ENCODE measurements around the gene TMEM229A. TPM values are rescaled to one million over a fixed set of nuclear protein-coding genes. Genes with fewer than 3 reads are reported as not detected.
A peak's percentile ranks its signal among the peaks of the same experiment; 100 is the strongest.
"Not testable (repeated sequence)": the region's sequence is repeated elsewhere in the genome, so short reads cannot be mapped to it uniquely, and the experiment has no call there.

The TMEM229A gene
- polyA plus RNA-seq, 1 donor, result 3.7 TPM

- DNase-seq, result no peak
Observed at GRCh38 chr7:124033807-124034753, 1.2 kb upstream of the TMEM229A start.

GRCh38 chr7:124033095-124033806 lies 384 bp upstream of the TMEM229A start:
- H3K4me3 ChIP-seq (ENCODE audit: low read length), result peak overlapping the region; percentile 55
- no peaks in the 10 kb centered on the region for H3K9me3 ChIP-seq (ENCODE audit: control insufficient read depth, low read depth, low read length)
- H3K36me3 ChIP-seq (ENCODE audit: control insufficient read depth, insufficient read depth, low read length), result no peaks in the 10 kb centered on the region
- no CpG with 5 or more reads among the region's 70 CpGs for WGBS (ENCODE audit: insufficient coverage, low lambda C conversion rate)
- DNase-seq, result peak in 1 of 2 donors; percentile 57
- peak overlapping the region; percentile 68 for H3K27ac ChIP-seq (ENCODE audit: low read length)
- peaks cover 17% of the 10 kb centered on the region for H3K4me1 ChIP-seq (ENCODE audit: control insufficient read depth, insufficient read depth, low read length)
- peaks cover 4% of the 10 kb centered on the region for H3K27me3 ChIP-seq (ENCODE audit: control insufficient read depth, insufficient read depth, low read length)

More at GRCh38 chr7:124033807-124034753, 1.2 kb upstream of the TMEM229A start:
- H3K9me3 ChIP-seq (ENCODE audit: control insufficient read depth, low read depth, low read length), result no peaks in the 10 kb centered on the region
- H3K27me3 ChIP-seq (ENCODE audit: control insufficient read depth, insufficient read depth, low read length), result peaks cover 4% of the 10 kb centered on the region
- peaks cover 22% of the 10 kb centered on the region for H3K4me1 ChIP-seq (ENCODE audit: control insufficient read depth, insufficient read depth, low read length)
- H3K4me3 ChIP-seq (ENCODE audit: low read length), result peak overlapping the region; percentile 55
- H3K36me3 ChIP-seq (ENCODE audit: control insufficient read depth, insufficient read depth, low read length), result no peaks in the 10 kb centered on the region
- 81% methylated on average over 6 of the region's 16 CpGs for WGBS (ENCODE audit: insufficient coverage, low lambda C conversion rate)
- peak overlapping the region; percentile 68 for H3K27ac ChIP-seq (ENCODE audit: low read length)

- peaks cover 4% of the 10 kb centered on the region for H3K27me3 ChIP-seq (ENCODE audit: control insufficient read depth, insufficient read depth, low read length)
- H3K27ac ChIP-seq (ENCODE audit: low read length), result peak overlapping the region; percentile 90
- H3K36me3 ChIP-seq (ENCODE audit: control insufficient read depth, insufficient read depth, low read length), result no peaks in the 10 kb centered on the region
- peak overlapping the region; percentile 86 for H3K4me3 ChIP-seq (ENCODE audit: low read length)
- H3K9me3 ChIP-seq (ENCODE audit: control insufficient read depth, low read depth, low read length), result no peaks in the 10 kb centered on the region
- WGBS (ENCODE audit: insufficient coverage, low lambda C conversion rate), result no CpG with 5 or more reads among the region's 22 CpGs
- H3K4me1 ChIP-seq (ENCODE audit: control insufficient read depth, insufficient read depth, low read length), result peaks cover 8% of the 10 kb centered on the region
- DNase-seq, result peak in 1 of 2 donors; percentile 22
Observed at GRCh38 chr7:124031919-124032318, 948 bp downstream of the TMEM229A start.

DNA sequence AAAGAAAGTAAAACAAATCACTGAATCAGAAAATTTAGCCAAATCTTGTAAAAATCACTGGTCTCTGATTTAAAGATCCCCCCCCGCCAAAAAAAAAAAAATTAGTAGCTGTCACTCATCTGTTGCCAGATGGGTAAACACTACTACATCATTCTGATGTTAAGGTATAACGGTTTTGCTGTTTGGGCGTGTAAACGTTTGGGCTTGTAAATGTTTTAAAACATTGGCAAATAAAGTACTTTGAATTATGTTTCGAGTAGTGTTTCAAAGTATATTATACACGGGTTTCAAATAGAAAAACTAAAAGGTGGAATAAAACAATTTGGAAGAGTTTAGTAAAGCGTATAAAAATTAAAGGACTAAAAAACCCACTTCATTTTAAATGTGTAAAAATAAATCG lies 1.5 kb downstream of the TMEM229A start:
- no peaks in the 10 kb centered on the region for H3K36me3 ChIP-seq (ENCODE audit: control insufficient read depth, insufficient read depth, low read length)
- peaks cover 4% of the 10 kb centered on the region for H3K27me3 ChIP-seq (ENCODE audit: control insufficient read depth, insufficient read depth, low read length)
- H3K27ac ChIP-seq (ENCODE audit: low read length), result peak overlapping the region; percentile 90
- no peak for DNase-seq
- WGBS (ENCODE audit: insufficient coverage, low lambda C conversion rate), result 43% methylated on average over 7 of the region's 8 CpGs
- peak overlapping the region; percentile 86 for H3K4me3 ChIP-seq (ENCODE audit: low read length)
- peaks cover 8% of the 10 kb centered on the region for H3K4me1 ChIP-seq (ENCODE audit: control insufficient read depth, insufficient read depth, low read length)
- no peaks in the 10 kb centered on the region for H3K9me3 ChIP-seq (ENCODE audit: control insufficient read depth, low read depth, low read length)

GRCh38 chr7:124030964-124031363 lies 1.9 kb downstream of the TMEM229A start:
- peak in 1 of 2 donors; percentile 59 for DNase-seq
- 0% methylated on average over 1 of the region's 4 CpGs for WGBS (ENCODE audit: insufficient coverage, low lambda C conversion rate)
- no peaks in the 10 kb centered on the region for H3K9me3 ChIP-seq (ENCODE audit: control insufficient read depth, low read depth, low read length)

GRCh38 chr7:124029396-124030188 lies 3.3 kb downstream of the TMEM229A start:
- H3K4me3 ChIP-seq (ENCODE audit: low read length), result no peak overlapping the region
- H3K9me3 ChIP-seq (ENCODE audit: control insufficient read depth, low read depth, low read length), result no peaks in the 10 kb centered on the region
- no peaks in the 10 kb centered on the region for H3K36me3 ChIP-seq (ENCODE audit: control insufficient read depth, insufficient read depth, low read length)
- H3K27me3 ChIP-seq (ENCODE audit: control insufficient read depth, insufficient read depth, low read length), result peaks cover 4% of the 10 kb centered on the region
- 20% methylated on average over 2 of the region's 4 CpGs for WGBS (ENCODE audit: insufficient coverage, low lambda C conversion rate)
- H3K27ac ChIP-seq (ENCODE audit: low read length), result peak overlapping the region; percentile 90
- H3K4me1 ChIP-seq (ENCODE audit: control insufficient read depth, insufficient read depth, low read length), result peaks cover 8% of the 10 kb centered on the region
- DNase-seq, result peak; percentile 32 to 70

More at GRCh38 chr7:124030964-124031363, 1.9 kb downstream of the TMEM229A start:
- H3K36me3 ChIP-seq (ENCODE audit: control insufficient read depth, insufficient read depth, low read length), result no peaks in the 10 kb centered on the region
- H3K4me3 ChIP-seq (ENCODE audit: low read length), result peak overlapping the region; percentile 86
- H3K27me3 ChIP-seq (ENCODE audit: control insufficient read depth, insufficient read depth, low read length), result peaks cover 4% of the 10 kb centered on the region
- peaks cover 8% of the 10 kb centered on the region for H3K4me1 ChIP-seq (ENCODE audit: control insufficient read depth, insufficient read depth, low read length)
- H3K27ac ChIP-seq (ENCODE audit: low read length), result peak overlapping the region; percentile 90

DNA sequence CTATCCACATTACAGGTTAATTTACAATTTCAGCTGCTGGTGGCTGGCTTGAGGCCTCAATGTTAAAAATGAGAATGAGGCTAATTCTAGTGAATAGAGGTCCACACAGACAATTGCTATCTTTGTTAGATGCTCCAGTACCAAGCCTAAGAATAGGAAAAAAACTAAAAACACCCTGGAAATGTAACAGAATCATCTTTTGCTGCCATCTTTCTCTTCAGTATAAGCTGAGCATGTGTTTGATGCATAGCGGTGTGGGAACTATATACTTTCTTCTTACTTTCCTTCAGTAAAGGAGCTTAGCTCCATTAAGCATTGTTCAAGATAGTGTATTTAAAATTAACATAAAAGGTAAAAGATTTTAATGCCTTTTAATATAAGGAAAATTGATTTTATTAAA lies 5.6 kb downstream of the TMEM229A start:
- peaks cover 8% of the 10 kb centered on the region for H3K4me1 ChIP-seq (ENCODE audit: control insufficient read depth, insufficient read depth, low read length)
- no peaks in the 10 kb centered on the region for H3K36me3 ChIP-seq (ENCODE audit: control insufficient read depth, insufficient read depth, low read length)
- no peak overlapping the region for H3K4me3 ChIP-seq (ENCODE audit: low read length)
- DNase-seq, result no peak
- WGBS (ENCODE audit: insufficient coverage, low lambda C conversion rate), result 100% methylated on average over 1 of the region's 1 CpG
- H3K27me3 ChIP-seq (ENCODE audit: control insufficient read depth, insufficient read depth, low read length), result peaks cover 4% of the 10 kb centered on the region
- no peaks in the 10 kb centered on the region for H3K9me3 ChIP-seq (ENCODE audit: control insufficient read depth, low read depth, low read length)
- no peak overlapping the region for H3K27ac ChIP-seq (ENCODE audit: low read length)

DNA sequence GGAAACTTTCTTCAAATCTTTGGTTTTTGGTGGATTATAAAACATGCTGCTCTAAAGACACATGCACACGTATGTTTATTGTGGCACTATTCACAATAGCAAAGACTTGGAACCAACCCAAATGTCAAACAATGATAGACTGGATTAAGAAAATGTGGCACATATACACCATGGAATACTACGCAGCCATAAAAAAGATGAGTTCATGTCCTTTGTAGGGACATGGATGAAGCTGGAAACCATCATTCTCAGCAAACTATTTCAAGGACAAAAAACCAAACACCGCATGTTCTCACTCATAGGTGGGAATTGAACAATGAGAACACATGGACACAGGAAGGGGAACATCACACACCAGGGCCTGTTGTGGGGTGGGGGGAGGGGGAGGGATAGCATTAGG lies 8.5 kb downstream of the TMEM229A start:
- not testable (repeated sequence) for H3K4me3 ChIP-seq (ENCODE audit: low read length); H3K9me3 ChIP-seq (ENCODE audit: control insufficient read depth, low read depth, low read length); H3K36me3 ChIP-seq (ENCODE audit: control insufficient read depth, insufficient read depth, low read length); H3K27me3 ChIP-seq (ENCODE audit: control insufficient read depth, insufficient read depth, low read length); DNase-seq; H3K27ac ChIP-seq (ENCODE audit: low read length); H3K4me1 ChIP-seq (ENCODE audit: control insufficient read depth, insufficient read depth, low read length)
- no CpG with 5 or more reads among the region's 3 CpGs for WGBS (ENCODE audit: insufficient coverage, low lambda C conversion rate)

- H3K36me3 ChIP-seq (ENCODE audit: control insufficient read depth, insufficient read depth, low read length), result no peaks in the 10 kb centered on the region
- H3K9me3 ChIP-seq (ENCODE audit: control insufficient read depth, low read depth, low read length), result no peaks in the 10 kb centered on the region
- no peak overlapping the region for H3K4me3 ChIP-seq (ENCODE audit: low read length)
- H3K27me3 ChIP-seq (ENCODE audit: control insufficient read depth, insufficient read depth, low read length), result no peaks in the 10 kb centered on the region
- no peak overlapping the region for H3K27ac ChIP-seq (ENCODE audit: low read length)
- DNase-seq, result no peak
- WGBS (ENCODE audit: insufficient coverage, low lambda C conversion rate), result no CpG with 5 or more reads among the region's 1 CpG
- H3K4me1 ChIP-seq (ENCODE audit: control insufficient read depth, insufficient read depth, low read length), result no peaks in the 10 kb centered on the region
Observed at GRCh38 chr7:124022551-124022950, 10.3 kb downstream of the TMEM229A start.

- Histone ChIP-seq H3K36me3 (ENCODE audit: control insufficient read depth, insufficient read depth, low read length) (no peaks in the 10 kb centered on the region), H3K4me1 (ENCODE audit: control insufficient read depth, insufficient read depth, low read length) (no peaks in the 10 kb centered on the region), H3K27me3 (ENCODE audit: control insufficient read depth, insufficient read depth, low read length) (no peaks in the 10 kb centered on the region), H3K4me3 (ENCODE audit: low read length) (no peak overlapping the region), H3K9me3 (ENCODE audit: control insufficient read depth, low read depth, low read length) (no peaks in the 10 kb centered on the region), H3K27ac (ENCODE audit: low read length) (no peak overlapping the region)
- DNase-seq, result peak in 1 of 2 donors; percentile 33
- WGBS (ENCODE audit: insufficient coverage, low lambda C conversion rate), result no CpG with 5 or more reads among the region's 1 CpG
Observed at GRCh38 chr7:124020060-124020459, 12.8 kb downstream of the TMEM229A start.
